ENCODE results near the gene TNNI3K. TPM values are rescaled to one million over a fixed set of nuclear protein-coding genes. Genes with fewer than 3 reads are reported as not detected.
A peak's percentile ranks its signal among the peaks of the same experiment; 100 is the strongest.

TNNI3K gene
- total RNA-seq, 1 experiment from 2014 or later, result not detected

- TF ChIP-seq EZH2 (IDR thresholded peaks at IDR 0.05; ENCODE audit: borderline replicate concordance, low read depth, low read length, poor library complexity, severe bottlenecking) (no peak), CTCF (conservative IDR thresholded peaks at IDR 0.05; ENCODE audit: low read depth, low read length) (no peak)
- no peak overlapping the region for H3K4me3 ChIP-seq (ENCODE audit: low read depth, low read length, poor library complexity, severe bottlenecking)
- ChIA-PET POLR2A (ENCODE audit: low non-redundant PET) (no interaction called here), CTCF (no interaction called here)
- BruUV-seq (replicated peaks), result no TSS peak
- no peaks in the 10 kb centered on the region for H3K36me3 ChIP-seq (ENCODE audit: insufficient read depth, low read length, poor library complexity, severe bottlenecking)
- intact Hi-C loops (cut with micrococcal nuclease; ENCODE audit: unreplicated experiment), result no loop called here
- no peaks in the 10 kb centered on the region for H3K27me3 ChIP-seq (replicated peaks; ENCODE audit: insufficient read depth, low read depth, low read length, poor library complexity)
- DNase-seq (ENCODE audit: low spot score), result no peak
- H3K27ac ChIP-seq (ENCODE audit: low read depth, low read length, poor library complexity, severe bottlenecking), result no peak overlapping the region
- no peaks in the 10 kb centered on the region for H3K4me1 ChIP-seq (ENCODE audit: insufficient read depth, low read length, poor library complexity, severe bottlenecking)
- H3K9me3 ChIP-seq (ENCODE audit: low read depth, low read length, poor library complexity, severe bottlenecking), result no peaks in the 10 kb centered on the region
These were observed 269.8 kb downstream of the TNNI3K start for GRCh38 chr1:74504933-74505512.

- no peak overlapping the region for H3K27ac ChIP-seq (ENCODE audit: low read depth, low read length, poor library complexity, severe bottlenecking)
- H3K27me3 ChIP-seq (replicated peaks; ENCODE audit: insufficient read depth, low read depth, low read length, poor library complexity), result no peaks in the 10 kb centered on the region
- no TSS peak for BruUV-seq (replicated peaks)
- H3K9me3 ChIP-seq (ENCODE audit: low read depth, low read length, poor library complexity, severe bottlenecking), result no peaks in the 10 kb centered on the region
- H3K4me3 ChIP-seq (ENCODE audit: low read depth, low read length, poor library complexity, severe bottlenecking), result no peak overlapping the region
- no peaks in the 10 kb centered on the region for H3K4me1 ChIP-seq (ENCODE audit: insufficient read depth, low read length, poor library complexity, severe bottlenecking)
- H3K36me3 ChIP-seq (ENCODE audit: insufficient read depth, low read length, poor library complexity, severe bottlenecking), result no peaks in the 10 kb centered on the region
- DNase-seq (ENCODE audit: low spot score), result peak; percentile 45
- intact Hi-C loops (cut with micrococcal nuclease; ENCODE audit: unreplicated experiment), result no loop called here
- TF ChIP-seq CTCF (conservative IDR thresholded peaks at IDR 0.05; ENCODE audit: low read depth, low read length) (no peak), EZH2 (IDR thresholded peaks at IDR 0.05; ENCODE audit: borderline replicate concordance, low read depth, low read length, poor library complexity, severe bottlenecking) (no peak)
- CTCF ChIA-PET, result no interaction called here
- POLR2A ChIA-PET (ENCODE audit: low non-redundant PET), result no interaction called here
These were observed 270.9 kb downstream of the TNNI3K start for GRCh38 chr1:74505928-74506710.

- H3K4me1 ChIP-seq (ENCODE audit: insufficient read depth, low read length, poor library complexity, severe bottlenecking), result no peaks in the 10 kb centered on the region
- ChIA-PET CTCF (no interaction called here), POLR2A (ENCODE audit: low non-redundant PET) (no interaction called here)
- TF ChIP-seq EZH2 (IDR thresholded peaks at IDR 0.05; ENCODE audit: borderline replicate concordance, low read depth, low read length, poor library complexity, severe bottlenecking), result no peak
- TF ChIP-seq CTCF (conservative IDR thresholded peaks at IDR 0.05; ENCODE audit: low read depth, low read length), result no peak
- H3K4me3 ChIP-seq (ENCODE audit: low read depth, low read length, poor library complexity, severe bottlenecking), result no peak overlapping the region
- H3K9me3 ChIP-seq (ENCODE audit: low read depth, low read length, poor library complexity, severe bottlenecking), result no peaks in the 10 kb centered on the region
- no TSS peak for BruUV-seq (replicated peaks)
- intact Hi-C loops (cut with micrococcal nuclease; ENCODE audit: unreplicated experiment), result no loop called here
- H3K27me3 ChIP-seq (replicated peaks; ENCODE audit: insufficient read depth, low read depth, low read length, poor library complexity), result peaks cover 3% of the 10 kb centered on the region
- H3K36me3 ChIP-seq (ENCODE audit: insufficient read depth, low read length, poor library complexity, severe bottlenecking), result no peaks in the 10 kb centered on the region
- DNase-seq (ENCODE audit: low spot score), result no peak
- H3K27ac ChIP-seq (ENCODE audit: low read depth, low read length, poor library complexity, severe bottlenecking), result no peak overlapping the region
These were observed 273.3 kb downstream of the TNNI3K start for GRCh38 chr1:74508449-74508848.
